NCI-H526 (cell line): ENCODE data around the gene ABCA7.
A peak's percentile ranks its signal among the peaks of the same experiment; 100 is the strongest.
"Not testable (repeated sequence)": the region's sequence is repeated elsewhere in the genome, so short reads cannot be mapped to it uniquely, and the experiment has no call there.

Source experiments
- DNase-seq, 2 experiments: peaks; one replicate each; lab custom pipeline; 2025; lab: John Stamatoyannopoulos, UW

ABCA7 gene

DNA sequence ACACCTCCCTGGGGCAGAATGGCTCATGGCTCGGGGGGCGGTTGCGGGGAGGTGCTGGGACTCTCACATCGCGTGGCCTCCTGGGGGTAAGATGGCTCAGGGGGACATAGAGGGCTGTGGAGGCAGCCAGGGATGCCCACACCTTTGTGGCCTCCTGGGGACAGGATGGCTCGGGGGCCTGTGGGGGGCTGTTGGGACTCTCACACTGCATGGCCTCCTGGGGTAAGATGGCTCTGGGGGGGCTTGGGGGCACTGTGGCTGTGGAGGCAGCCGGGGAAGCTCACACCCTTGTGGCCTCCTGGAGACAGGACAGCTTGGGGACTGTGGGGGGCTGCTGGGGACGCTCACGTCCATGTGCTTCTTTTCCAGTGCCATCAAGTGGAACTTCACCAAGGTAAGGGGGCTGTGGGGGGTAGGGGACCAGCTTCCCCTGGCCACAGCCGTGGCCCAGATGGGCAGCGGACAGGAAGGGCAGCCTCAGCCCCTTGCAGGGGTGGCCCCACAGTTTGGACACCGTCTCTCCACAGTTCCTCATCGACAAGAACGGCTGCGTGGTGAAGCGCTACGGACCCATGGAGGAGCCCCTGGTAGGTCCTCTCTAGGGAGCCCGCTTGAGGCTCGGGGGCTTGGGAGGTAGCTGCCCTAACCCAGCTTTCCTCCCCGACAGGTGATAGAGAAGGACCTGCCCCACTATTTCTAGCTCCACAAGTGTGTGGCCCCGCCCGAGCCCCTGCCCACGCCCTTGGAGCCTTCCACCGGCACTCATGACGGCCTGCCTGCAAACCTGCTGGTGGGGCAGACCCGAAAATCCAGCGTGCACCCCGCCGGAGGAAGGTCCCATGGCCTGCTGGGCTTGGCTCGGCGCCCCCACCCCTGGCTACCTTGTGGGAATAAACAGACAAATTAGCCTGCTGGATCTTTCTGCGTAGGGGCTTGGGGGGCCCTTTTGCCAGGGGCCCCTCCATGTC lies 66.2 kb downstream of the ABCA7 start:
- DNase-seq: no peak

GRCh38 chr19:1106841-1107660 lies 67.1 kb downstream of the ABCA7 start:
- DNase-seq: no peak

DNA sequence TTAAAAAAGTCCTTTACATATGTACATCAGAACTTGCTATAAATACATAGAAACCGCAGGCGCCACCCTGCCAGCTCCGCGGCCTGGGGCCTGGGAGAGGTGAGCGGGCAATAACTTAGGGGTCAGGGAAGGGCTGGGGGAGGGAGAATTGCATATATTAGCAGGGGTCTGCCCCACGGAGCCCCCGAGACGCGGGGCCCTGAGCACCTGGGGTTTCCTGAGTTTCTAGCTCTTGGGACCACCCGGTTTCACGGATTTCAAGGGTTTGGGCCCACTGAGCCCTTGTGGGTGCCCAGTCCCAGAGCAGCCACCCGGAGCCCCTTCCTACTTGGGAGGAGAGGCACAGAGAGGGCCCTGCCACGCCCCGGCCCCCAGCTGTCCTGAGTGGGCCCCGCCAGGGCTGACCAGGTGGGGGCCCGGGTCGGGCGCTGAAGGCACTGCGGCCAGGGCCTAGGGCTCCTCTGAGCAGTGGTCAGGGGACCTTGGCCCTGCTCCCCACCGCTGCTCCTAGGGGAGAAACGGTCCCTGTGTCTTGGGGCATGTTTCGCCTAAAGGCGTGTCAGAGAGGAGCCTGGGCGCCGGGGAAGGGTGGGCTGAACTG lies 67.9 kb downstream of the ABCA7 start:
- DNase-seq: no peak

DNA sequence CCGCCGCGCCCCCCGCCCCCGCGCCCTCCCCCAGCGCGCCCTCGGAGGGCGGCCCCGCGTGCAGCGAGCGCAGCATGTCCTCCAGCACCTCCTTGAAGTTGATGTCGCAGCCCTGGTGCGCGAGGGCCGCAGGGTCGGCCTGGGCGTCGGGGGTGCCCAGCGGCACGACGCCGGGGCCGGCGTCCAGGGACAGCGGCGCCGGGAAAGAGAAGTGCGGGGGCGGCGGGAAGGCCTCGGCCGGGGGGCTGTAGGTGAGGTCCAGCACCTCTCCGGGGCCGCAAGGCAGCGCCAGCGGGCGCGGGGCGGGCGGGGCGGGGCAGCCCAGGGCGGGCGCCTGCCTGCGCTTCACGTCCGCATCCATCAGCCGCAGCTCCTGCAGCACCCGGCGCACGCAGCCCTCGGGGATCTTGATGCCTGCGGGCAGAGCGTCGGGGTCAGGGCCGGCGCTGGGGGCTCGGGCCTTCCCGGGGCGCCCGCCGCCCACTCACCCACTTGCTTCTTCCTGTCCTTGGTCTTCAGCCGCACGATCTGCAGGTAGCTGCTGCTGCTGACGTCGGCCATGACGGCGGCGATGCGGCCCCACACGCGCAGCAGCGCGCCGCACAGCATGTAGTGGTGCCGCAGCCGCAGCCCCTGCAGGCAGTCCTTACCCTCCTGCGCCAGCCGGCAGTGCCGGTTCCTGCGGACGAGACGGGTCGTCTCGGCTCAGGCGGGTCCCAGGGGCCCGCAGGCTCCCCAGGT lies 68.6 kb downstream of the ABCA7 start:
- no peak for DNase-seq

DNA sequence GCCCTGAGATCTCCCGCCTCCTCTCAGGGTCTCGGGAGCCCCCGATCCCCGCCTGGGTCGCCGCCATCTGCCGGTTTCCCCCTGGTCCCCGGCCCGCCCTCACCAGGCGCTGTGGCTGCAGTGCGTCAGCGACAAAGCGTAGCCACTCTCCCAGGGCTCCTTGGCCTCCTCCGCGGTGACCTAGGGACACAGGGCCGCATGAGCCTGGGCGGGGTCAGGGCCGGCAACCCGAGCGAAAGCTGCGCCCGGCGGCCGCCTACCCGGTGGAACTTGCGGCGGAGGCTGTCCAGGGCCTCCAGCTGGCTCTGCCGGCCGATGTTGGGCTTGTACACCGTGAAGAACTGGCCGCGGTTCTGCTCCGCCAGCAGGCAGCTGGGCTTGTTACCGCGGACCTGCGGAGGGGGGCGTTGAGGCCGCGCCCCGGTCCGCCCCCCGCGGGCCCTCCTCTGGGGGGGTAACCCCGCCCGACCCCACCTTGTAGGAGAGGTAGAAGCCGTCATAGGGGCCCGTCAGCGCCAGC lies 69.2 kb downstream of the ABCA7 start:
- DNase-seq: no peak

DNA sequence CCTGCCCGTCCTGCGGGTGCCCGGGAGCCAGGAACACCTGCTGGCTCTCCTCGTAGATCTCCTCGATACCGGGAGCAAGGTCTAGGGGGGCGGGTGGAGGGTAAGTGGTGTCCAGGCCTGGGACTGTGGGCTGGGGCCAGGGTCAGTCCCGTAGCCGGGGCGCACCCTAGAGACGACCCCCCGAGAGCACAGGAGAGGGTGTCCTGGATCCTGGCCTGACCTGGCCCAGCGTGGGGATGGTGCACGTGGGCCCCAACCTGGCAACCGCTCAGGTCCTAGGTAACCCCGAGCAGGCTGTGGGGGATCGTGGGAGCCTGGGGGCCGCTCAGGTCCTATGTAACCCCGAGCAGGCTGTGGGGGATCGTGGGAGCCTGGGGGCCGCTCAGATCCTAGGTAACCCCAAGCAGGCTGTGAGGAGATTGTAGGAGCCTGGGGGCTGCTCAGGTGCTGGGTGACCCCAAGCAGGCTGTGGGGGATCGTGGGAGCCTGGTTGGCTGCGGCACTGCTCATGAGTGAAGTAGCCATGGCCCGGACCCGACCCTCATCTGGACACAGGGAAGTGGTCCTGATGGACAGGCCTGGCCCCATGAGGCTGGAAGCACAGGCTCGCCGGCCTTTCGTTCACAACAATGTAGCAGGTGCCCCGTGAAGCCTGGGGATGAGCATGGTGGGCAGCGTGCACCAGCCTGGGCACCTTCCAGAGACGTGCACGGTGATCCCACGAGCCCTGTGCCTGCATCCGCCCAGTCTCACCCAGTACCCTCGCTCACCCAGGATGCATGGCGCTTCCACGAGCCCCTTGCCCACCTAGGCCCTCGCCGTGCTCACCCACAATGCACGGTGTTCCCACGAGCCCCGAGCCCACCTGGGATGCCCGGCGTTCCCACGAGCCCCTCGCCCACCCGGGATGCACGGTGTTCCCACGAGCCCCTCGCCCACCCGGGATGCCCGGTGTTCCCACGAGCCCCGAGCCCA lies 70.1 kb downstream of the ABCA7 start:
- no peak for DNase-seq

- peak in 1 of 2 experiments; percentile 21 for DNase-seq
Measured at GRCh38 chr19:1110809-1111640, 71.1 kb downstream of the ABCA7 start.

- DNase-seq: no peak
Measured at GRCh38 chr19:1111641-1112267, 71.8 kb downstream of the ABCA7 start.

GRCh38 chr19:1112268-1113029 lies 72.5 kb downstream of the ABCA7 start:
- peak in 1 of 2 experiments; percentile 44 for DNase-seq

- peak; percentile 33 to 91 for DNase-seq
Measured at GRCh38 chr19:1113030-1113985, 73.4 kb downstream of the ABCA7 start.

DNA sequence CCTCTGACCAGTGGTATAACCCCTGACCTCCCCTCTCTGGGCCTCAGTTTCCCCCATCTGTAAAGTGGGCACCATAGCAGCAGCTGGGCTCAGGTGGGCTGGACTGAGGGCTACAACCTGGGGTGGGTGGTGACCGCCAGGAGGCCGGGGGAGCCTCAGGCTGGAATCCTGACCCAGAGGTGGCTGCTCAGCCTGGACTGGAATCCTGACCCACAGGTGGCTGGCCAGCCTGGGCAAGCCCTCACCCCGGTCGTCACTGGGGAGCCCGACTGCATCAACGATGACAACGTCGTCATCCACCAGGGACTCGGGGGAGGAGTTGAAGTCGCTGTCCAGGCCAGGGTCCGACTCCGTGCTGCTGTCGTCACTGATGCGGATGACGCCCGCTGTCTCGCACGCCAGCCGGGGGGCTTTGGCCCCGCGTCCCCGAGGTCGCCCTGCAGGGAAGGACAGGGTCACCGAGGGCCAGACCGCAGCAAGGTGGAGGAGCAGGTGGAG lies 74.1 kb downstream of the ABCA7 start:
- DNase-seq: no peak

GRCh38 chr19:1114728-1115127 lies 74.8 kb downstream of the ABCA7 start:
- not testable (repeated sequence) for DNase-seq
